CD8-positive, alpha-beta memory T cell (primary cell): Measurements from ENCODE around the gene OSGEP. TPM values are rescaled to one million over a fixed set of nuclear protein-coding genes. Genes with fewer than 3 reads are reported as not detected.

Experiments
- CTCF ChIA-PET: fragments of 350-600 bp; sonication (Branson Sonifier 250); formaldehyde crosslinking; loops from one replicate; lab custom pipeline; 2021; ENCODE audit warnings: antibody characterized with exemption; lab: Charles Lee
- POLR2A ChIA-PET: fragments of 350-600 bp; sonication (Branson Sonifier 250); formaldehyde crosslinking; loops from one replicate; lab custom pipeline; 2021; ENCODE audit warnings: antibody characterized with exemption; lab: Charles Lee
- DNase-seq, 5 donors: peaks; one replicate each; pipeline versions ENCODE4 v3.0.0 to v3.0.0-alpha.2; 2020 to 2022; ENCODE audit warnings: mixed read lengths in 1 of 5
- H3K27ac ChIP-seq: one replicate; pipeline ENCODE4 v1.7.0; 2013; ENCODE audit warnings: low read depth, mild to moderate bottlenecking, low read length, moderate library complexity
- H3K27me3 ChIP-seq: 2 replicates; pipeline ENCODE4 v1.7.0; 2013; ENCODE audit warnings: low read length, mild to moderate bottlenecking; ENCODE audit not compliant: insufficient read depth, poor library complexity, severe bottlenecking
- H3K36me3 ChIP-seq: 2 replicates; pipeline ENCODE4 v1.7.0; 2013; ENCODE audit warnings: mild to moderate bottlenecking, low read length, moderate library complexity; ENCODE audit not compliant: insufficient read depth
- H3K4me1 ChIP-seq: 2 replicates; pipeline ENCODE4 v1.7.0; 2013; ENCODE audit warnings: mild to moderate bottlenecking, low read length, moderate library complexity; ENCODE audit not compliant: insufficient read depth
- H3K4me3 ChIP-seq: 2 replicates; pipeline ENCODE4 v1.7.0; 2013; ENCODE audit warnings: mild to moderate bottlenecking, low read length
- H3K9me3 ChIP-seq: 2 replicates; pipeline ENCODE4 v1.7.0; 2013; ENCODE audit warnings: mild to moderate bottlenecking, low read length
- H3K27ac Mint-ChIP-seq, 8 donors: one replicate each; pipeline ENCODE4 v1.8.0; 2020 to 2021; ENCODE audit warnings: mixed read lengths in 8 of 8, mild to moderate bottlenecking in 6 of 8, inconsistent platforms in 3 of 8, moderate library complexity in 3 of 8
- H3K27me3 Mint-ChIP-seq, 2 donors: one replicate each; pipeline ENCODE4 v1.8.0; 2020 to 2021; ENCODE audit warnings: mixed read lengths in 2 of 2, mild to moderate bottlenecking in 1 of 2, moderate library complexity in 1 of 2
- H3K36me3 Mint-ChIP-seq, 3 donors: one replicate each; pipeline ENCODE4 v1.8.0; 2020 to 2021; ENCODE audit warnings: mixed read lengths in 3 of 3, inconsistent platforms in 1 of 3, mild to moderate bottlenecking in 1 of 3
- H3K4me1 Mint-ChIP-seq, 3 donors: one replicate each; pipeline ENCODE4 v1.8.0; 2020 to 2021; ENCODE audit warnings: mixed read lengths in 3 of 3, inconsistent platforms in 1 of 3, mild to moderate bottlenecking in 1 of 3
- H3K4me3 Mint-ChIP-seq, 7 donors: one replicate each; pipeline ENCODE4 v1.8.0; 2020 to 2021; ENCODE audit warnings: mixed read lengths in 7 of 7, mild to moderate bottlenecking in 6 of 7, moderate library complexity in 4 of 7, inconsistent platforms in 2 of 7
- H3K9me3 Mint-ChIP-seq, 5 donors: one replicate each; pipeline ENCODE4 v1.8.0; 2020 to 2022; ENCODE audit warnings: mixed read lengths in 5 of 5, mild to moderate bottlenecking in 3 of 5, moderate library complexity in 2 of 5, inconsistent platforms in 1 of 5
- polyA plus RNA-seq: library from polyadenylated mRNA; unstranded; fragments of 300-500 nt; fragmentation: Illumina TruSeq; gene quantifications from one replicate; pipeline ENCODE4 v1.2.3, GENCODE V29; 2021
- total RNA-seq, 2 experiments: library from RNA; stranded (reverse); gene quantifications; one replicate each; pipeline ENCODE4 v1.2.3, GENCODE V29; 2021

Gene OSGEP
- total and polyA plus RNA-seq, 3 experiments from 2014 or later = 48.9 to 58.1 (median 58.0) TPM

DNA sequence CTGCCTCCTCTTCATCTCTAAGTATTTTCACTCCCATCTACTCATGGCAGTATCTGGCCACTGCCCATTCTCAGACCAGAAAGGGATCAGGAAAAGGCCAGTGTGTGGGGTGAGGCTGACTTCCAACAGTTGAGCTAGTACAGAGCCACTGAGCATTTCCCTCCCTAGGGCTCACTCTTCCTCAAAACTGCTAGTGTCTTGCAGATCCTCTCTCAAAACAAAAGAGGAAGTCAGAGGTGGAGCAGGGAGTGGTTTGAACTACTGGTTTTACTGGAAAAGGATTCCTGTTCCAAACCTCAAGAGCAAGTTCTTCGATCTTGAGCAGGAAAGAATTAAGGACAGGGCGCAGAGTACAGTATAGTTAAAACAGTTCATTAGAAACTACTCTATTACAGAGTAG is 39.0 kb upstream of the OSGEP start:
- H3K27ac ChIP-seq = no peak overlapping the region

DNA sequence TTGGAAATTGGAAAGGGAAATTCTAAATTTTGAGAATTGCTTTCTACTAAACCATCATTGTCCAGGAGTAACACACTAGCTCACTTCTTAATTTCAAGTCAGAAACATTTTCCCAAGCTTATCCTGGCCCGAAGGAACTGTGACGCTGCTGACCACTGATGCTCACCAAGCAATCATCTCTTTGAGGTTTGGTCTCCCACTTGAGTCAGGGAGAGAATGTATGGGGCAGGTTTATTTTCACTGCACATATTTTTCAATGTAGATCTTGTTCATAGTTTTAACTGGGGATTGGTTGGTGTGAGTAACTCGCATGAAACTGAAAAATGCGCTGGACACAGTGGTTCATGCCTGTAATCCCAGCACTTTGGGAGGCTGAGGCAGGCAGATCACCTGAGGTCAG is 37.9 kb upstream of the OSGEP start:
- H3K36me3 Mint-ChIP-seq = no peaks in the 10 kb centered on the region
- no peak overlapping the region for H3K27ac ChIP-seq

More for the DNA sequence above, 39.0 kb upstream of the OSGEP start:
- Mint-ChIP-seq H3K9me3 (no peaks in the 10 kb centered on the region), H3K36me3 (no peaks in the 10 kb centered on the region), H3K27me3 (peaks cover 0 to 1% of the 10 kb centered on the region in 2 donors), H3K4me1 (peaks cover 38 to 53% (median 40%) of the 10 kb centered on the region in 3 donors), H3K4me3 (no peak overlapping the region), H3K27ac (peak overlapping the region in 1 of 8 donors; percentile 57)
- H3K9me3 ChIP-seq = no peaks in the 10 kb centered on the region
- peaks cover 43% of the 10 kb centered on the region for H3K4me1 ChIP-seq
- H3K27me3 ChIP-seq = no peaks in the 10 kb centered on the region
- CTCF ChIA-PET = interaction anchor here (0.8 to 1.4 kb wide), 3 partner anchors 32 to 94 kb away, joined by 3 read pairs; partner anchors contain the start of gene RNASE11
- POLR2A ChIA-PET = no interaction called here
- DNase-seq = no peak
- H3K36me3 ChIP-seq = no peaks in the 10 kb centered on the region
- H3K4me3 ChIP-seq = no peak overlapping the region

DNA sequence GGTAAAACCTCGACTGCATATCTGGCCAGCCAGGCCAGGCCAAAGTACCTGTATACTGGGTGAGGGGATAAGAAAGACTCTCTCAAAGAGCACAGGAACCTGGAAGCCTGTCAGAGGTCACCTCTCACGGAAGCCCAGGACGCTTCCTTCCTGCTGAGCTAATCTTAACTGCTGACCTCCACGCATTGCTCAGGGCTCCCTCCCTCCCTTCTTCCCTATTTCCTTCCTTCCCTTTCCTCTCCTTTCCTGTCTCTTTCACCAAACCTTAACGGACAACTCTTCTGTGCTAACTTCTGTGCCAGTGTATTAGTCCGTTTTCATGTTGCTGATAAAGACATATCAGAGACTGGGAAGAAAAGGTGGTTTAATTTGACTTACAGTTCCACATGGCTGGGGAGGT is 36.0 kb upstream of the OSGEP start:
- POLR2A ChIA-PET = interaction anchor here (0.6 kb wide), 1 partner anchor 91 kb away, joined by 3 read pairs; no protein-coding TSS in a partner anchor
- Mint-ChIP-seq H3K36me3 (no peaks in the 10 kb centered on the region), H3K4me3 (peak overlapping the region in 5 of 7 donors; percentile 42 to 63 (median 45)), H3K27ac (peak overlapping the region; percentile 7 to 98 (median 72)), H3K27me3 (no peaks in the 10 kb centered on the region), H3K9me3 (no peaks in the 10 kb centered on the region), H3K4me1 (peaks cover 58 to 78% (median 65%) of the 10 kb centered on the region in 3 donors)
- H3K4me3 ChIP-seq = no peak overlapping the region
- H3K4me1 ChIP-seq = peaks cover 64% of the 10 kb centered on the region
- no peaks in the 10 kb centered on the region for H3K36me3 ChIP-seq
- DNase-seq = no peak
- H3K27me3 ChIP-seq = no peaks in the 10 kb centered on the region
- H3K9me3 ChIP-seq = no peaks in the 10 kb centered on the region
- CTCF ChIA-PET = no interaction called here
- H3K27ac ChIP-seq = no peak overlapping the region

More for the DNA sequence above, 37.9 kb upstream of the OSGEP start:
- H3K4me3 Mint-ChIP-seq = peak overlapping the region in 1 of 7 donors; percentile 48
- Histone ChIP-seq H3K4me3 (no peak overlapping the region), H3K4me1 (peaks cover 54% of the 10 kb centered on the region), H3K27me3 (no peaks in the 10 kb centered on the region), H3K36me3 (no peaks in the 10 kb centered on the region), H3K9me3 (no peaks in the 10 kb centered on the region)
- H3K9me3 Mint-ChIP-seq = no peaks in the 10 kb centered on the region
- CTCF ChIA-PET = no interaction called here
- H3K27me3 Mint-ChIP-seq = no peaks in the 10 kb centered on the region
- no peak for DNase-seq
- H3K4me1 Mint-ChIP-seq = peaks cover 49 to 64% (median 49%) of the 10 kb centered on the region in 3 donors
- POLR2A ChIA-PET = no interaction called here
- H3K27ac Mint-ChIP-seq = peak overlapping the region in 2 of 8 donors; percentile 17 to 33

DNA sequence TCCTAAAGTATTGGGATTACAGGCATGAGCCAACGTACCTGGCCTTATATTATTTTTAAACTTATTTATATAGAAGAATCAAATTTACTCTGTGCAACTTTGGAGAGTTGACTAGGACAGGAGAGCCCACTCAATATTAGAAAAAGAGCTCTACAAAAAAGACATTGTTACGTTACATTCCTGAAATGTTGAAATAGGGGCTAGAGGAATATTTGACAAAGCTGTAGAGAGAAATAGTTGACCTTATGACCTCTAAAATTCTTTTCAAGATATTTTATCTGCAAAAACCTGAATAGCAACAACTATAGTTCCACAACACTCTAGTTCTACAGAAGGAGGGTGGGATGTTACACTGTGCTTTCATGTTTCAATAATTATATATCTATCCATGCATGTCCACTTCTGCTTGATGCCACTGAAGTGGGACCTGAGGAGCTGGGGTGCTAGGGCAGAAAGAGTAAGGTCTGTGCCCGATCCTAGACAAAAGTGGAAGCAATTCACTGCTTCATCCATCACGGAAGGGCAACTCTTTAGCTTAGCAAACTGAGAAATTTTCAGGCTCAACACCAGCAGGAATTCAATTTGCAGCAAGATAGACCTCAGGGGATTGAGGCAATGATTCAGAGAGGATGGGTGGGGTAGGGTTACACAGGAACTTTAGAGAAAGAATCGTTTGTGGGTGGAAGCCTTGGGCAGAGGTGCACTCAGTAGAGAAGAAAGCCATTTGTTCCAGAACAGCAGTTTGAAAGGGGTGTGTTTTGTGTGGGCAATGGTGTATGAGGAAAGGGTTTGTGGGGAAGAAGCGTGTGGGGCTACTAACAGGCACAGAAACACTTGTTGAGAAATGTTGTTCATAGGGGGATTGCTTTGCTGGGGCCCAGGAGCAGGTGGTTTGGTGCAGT is 34.7 kb upstream of the OSGEP start:
- peak overlapping the region in 6 of 7 donors; percentile 29 to 80 (median 70) for H3K4me3 Mint-ChIP-seq
- Histone ChIP-seq H3K4me3 (peak overlapping the region; percentile 16), H3K27ac (no peak overlapping the region), H3K4me1 (peaks cover 64% of the 10 kb centered on the region), H3K9me3 (no peaks in the 10 kb centered on the region), H3K27me3 (no peaks in the 10 kb centered on the region), H3K36me3 (no peaks in the 10 kb centered on the region)
- H3K27me3 Mint-ChIP-seq = no peaks in the 10 kb centered on the region
- H3K9me3 Mint-ChIP-seq = no peaks in the 10 kb centered on the region
- H3K27ac Mint-ChIP-seq = peak overlapping the region; percentile 9 to 98 (median 84)
- ChIA-PET CTCF (interaction anchor here (0.8 to 1.8 kb wide), 3 partner anchors 16 to 73 kb away, joined by 3 to 5 read pairs (median 3); partner anchors contain the start of gene APEX1), POLR2A (interaction anchor here (0.8 kb wide), 1 partner anchor 12 kb away, joined by 3 read pairs; no protein-coding TSS in a partner anchor)
- peaks cover 62 to 81% (median 75%) of the 10 kb centered on the region in 3 donors for H3K4me1 Mint-ChIP-seq
- DNase-seq = peak in 2 of 5 donors; percentile 13 to 23
- H3K36me3 Mint-ChIP-seq = no peaks in the 10 kb centered on the region

DNA sequence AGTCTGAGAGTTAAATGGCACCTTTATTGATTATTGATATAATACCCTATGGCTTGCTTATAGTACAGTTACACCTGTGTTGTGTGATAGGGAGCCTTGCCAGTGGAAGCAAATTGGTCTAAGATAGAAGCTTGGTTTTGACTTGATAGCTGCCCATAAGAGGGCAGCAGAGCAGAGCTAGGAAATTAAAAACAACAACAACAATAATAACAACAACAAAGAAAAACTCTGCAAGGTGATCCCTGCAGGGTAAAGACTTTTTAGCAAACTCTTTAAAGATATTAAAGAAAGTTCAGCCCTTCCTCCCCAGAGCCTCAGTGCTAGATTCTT is 32.7 kb upstream of the OSGEP start:
- Histone ChIP-seq H3K36me3 (no peaks in the 10 kb centered on the region), H3K4me1 (peaks cover 62% of the 10 kb centered on the region), H3K27me3 (no peaks in the 10 kb centered on the region), H3K4me3 (no peak overlapping the region), H3K9me3 (no peaks in the 10 kb centered on the region), H3K27ac (no peak overlapping the region)
- Mint-ChIP-seq H3K4me3 (peak overlapping the region in 6 of 7 donors; percentile 45 to 80 (median 54)), H3K4me1 (peaks cover 67 to 90% (median 85%) of the 10 kb centered on the region in 3 donors), H3K9me3 (no peaks in the 10 kb centered on the region), H3K27ac (peak overlapping the region; percentile 12 to 90 (median 75)), H3K27me3 (no peaks in the 10 kb centered on the region), H3K36me3 (no peaks in the 10 kb centered on the region)
- no peak for DNase-seq
- CTCF ChIA-PET = interaction anchor here (0.8 to 1.8 kb wide), 6 partner anchors 9 to 484 kb away, joined by 3 to 5 read pairs (median 4); partner anchors contain the start of genes APEX1 and PARP2
- POLR2A ChIA-PET = interaction anchor here (0.7 kb wide), 1 partner anchor 44 kb away, joined by 11 read pairs; no protein-coding TSS in a partner anchor

DNA sequence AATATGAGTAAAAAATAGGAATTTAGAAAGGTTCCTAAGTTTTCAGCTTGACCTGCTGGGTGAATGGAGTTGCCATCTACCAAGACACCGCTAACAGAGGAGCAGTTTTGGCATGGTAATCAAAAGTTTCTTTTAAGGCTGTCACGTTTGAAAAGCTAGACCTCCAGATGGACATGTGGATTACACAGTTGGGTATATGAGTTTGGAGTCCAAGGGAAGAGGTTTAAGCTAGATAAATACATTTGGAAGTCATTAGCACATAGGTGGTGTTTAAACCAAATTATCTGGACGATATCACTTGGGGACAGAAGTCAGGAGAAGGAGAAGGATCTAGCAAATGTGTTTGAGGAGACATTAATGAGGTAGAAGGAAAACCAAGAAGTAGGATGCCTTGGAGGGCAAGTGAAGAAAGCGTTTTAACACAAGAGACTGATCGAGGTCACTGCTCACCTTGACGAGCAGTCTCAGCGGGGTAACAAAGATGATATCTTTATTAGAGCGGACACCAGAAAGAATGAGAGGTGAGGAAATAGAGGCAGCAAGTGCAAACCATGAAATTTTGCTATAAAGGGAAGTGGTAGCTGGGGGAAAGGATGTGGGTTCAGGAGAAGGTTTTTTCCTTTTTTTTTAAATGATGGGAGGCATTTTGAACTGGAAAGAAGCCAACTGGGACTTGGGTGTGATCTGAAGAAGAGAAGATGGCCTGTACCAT is 32.2 kb upstream of the OSGEP start:
- DNase-seq = peak in 1 of 5 donors; percentile 19
- no peaks in the 10 kb centered on the region for H3K27me3 ChIP-seq
- peaks cover 70 to 92% (median 90%) of the 10 kb centered on the region in 3 donors for H3K4me1 Mint-ChIP-seq
- H3K27me3 Mint-ChIP-seq = no peaks in the 10 kb centered on the region
- no peak overlapping the region for H3K27ac ChIP-seq
- H3K9me3 ChIP-seq = no peaks in the 10 kb centered on the region
- peak overlapping the region; percentile 0 to 80 (median 50) for H3K4me3 Mint-ChIP-seq
- no peaks in the 10 kb centered on the region for H3K9me3 Mint-ChIP-seq
- POLR2A ChIA-PET = interaction anchor here (0.5 kb wide), 1 partner anchor 18 kb away, joined by 3 read pairs; no protein-coding TSS in a partner anchor
- H3K4me3 ChIP-seq = no peak overlapping the region
- peak overlapping the region; percentile 12 to 90 (median 75) for H3K27ac Mint-ChIP-seq
- peaks cover 58% of the 10 kb centered on the region for H3K4me1 ChIP-seq
- CTCF ChIA-PET = interaction anchor here (0.8 to 1.3 kb wide), 5 partner anchors 9 to 144 kb away, joined by 3 to 4 read pairs (median 4); partner anchors contain the start of gene PARP2
- no peaks in the 10 kb centered on the region for H3K36me3 Mint-ChIP-seq
- H3K36me3 ChIP-seq = no peaks in the 10 kb centered on the region

DNA sequence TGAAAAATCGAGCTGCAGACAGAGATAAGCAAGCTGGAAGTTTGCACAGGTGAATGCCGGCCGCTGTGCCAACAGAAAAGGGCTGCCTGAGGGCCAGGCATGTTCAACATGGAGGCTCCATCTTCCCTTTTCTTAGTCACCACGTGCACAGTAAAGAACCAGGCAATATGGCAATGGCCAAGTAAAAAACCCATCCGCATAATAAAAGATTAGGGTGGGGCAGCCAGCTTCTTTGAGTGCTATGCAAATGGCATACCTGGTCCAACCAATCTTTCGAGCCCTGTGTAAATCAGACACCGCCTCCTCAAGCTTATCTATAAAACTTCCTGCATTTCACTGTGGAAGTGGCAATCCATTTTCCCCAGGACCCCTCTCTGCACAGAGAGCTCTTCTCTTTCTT is 31.3 kb upstream of the OSGEP start:
- Histone ChIP-seq H3K36me3 (no peaks in the 10 kb centered on the region), H3K9me3 (no peaks in the 10 kb centered on the region), H3K27ac (no peak overlapping the region), H3K4me3 (no peak overlapping the region), H3K4me1 (peaks cover 55% of the 10 kb centered on the region), H3K27me3 (no peaks in the 10 kb centered on the region)
- DNase-seq = no peak
- no peak overlapping the region for H3K27ac Mint-ChIP-seq
- no peaks in the 10 kb centered on the region for H3K36me3 Mint-ChIP-seq
- CTCF ChIA-PET = interaction anchor here (1.3 kb wide), 1 partner anchor 24 kb away, joined by 3 read pairs; no protein-coding TSS in a partner anchor
- H3K9me3 Mint-ChIP-seq = no peaks in the 10 kb centered on the region
- H3K27me3 Mint-ChIP-seq = no peaks in the 10 kb centered on the region
- H3K4me3 Mint-ChIP-seq = no peak overlapping the region
- POLR2A ChIA-PET = interaction anchor here (0.7 kb wide), 1 partner anchor 25 kb away, joined by 3 read pairs; the partner anchor contains the start of gene PIP4P1
- H3K4me1 Mint-ChIP-seq = peaks cover 69 to 92% (median 90%) of the 10 kb centered on the region in 3 donors
